H4 (cell line): ENCODE data around the gene EIF2A. TPM values are rescaled to one million over a fixed set of nuclear protein-coding genes. Genes with fewer than 3 reads are reported as not detected.
"Not testable (repeated sequence)": the region's sequence is repeated elsewhere in the genome, so short reads cannot be mapped to it uniquely, and the experiment has no call there.

Experiments
- DNase-seq: peaks from one replicate; pipeline ENCODE4 v3.0.0-alpha.2; 2015; ENCODE audit warnings: low spot score
- total RNA-seq: library from RNA; depleted of rRNA; stranded (reverse); fragments of >200 nt; shearing (Covaris generic); gene quantifications from 2 replicates; pipeline ENCODE4 v1.2.3, GENCODE V29; 2014; rRNA removed

EIF2A gene
- total RNA-seq: 167 and 230 TPM in 2 replicates

- DNase-seq: peak; percentile 99
These were observed at the start of gene EIF2A, which contains the start of gene SERP1 for GRCh38 chr3:150546226-150547044. Gene EIF2A, plus strand, starts transcription at chr3:150546787. Its CDS starts 16 bp downstream, at chr3:150546803. Gene SERP1, minus strand, starts transcription at chr3:150546496. Its CDS starts 361 bp downstream, at chr3:150546135.

- peak; percentile 63 for DNase-seq
These were observed 48.6 kb upstream of the EIF2A start for GRCh38 chr3:150497956-150498355.

GRCh38 chr3:150500960-150501359, 45.6 kb upstream of the EIF2A start:
- DNase-seq: not testable (repeated sequence)

GRCh38 chr3:150503402-150504099, 43.0 kb upstream of the EIF2A start:
- no peak for DNase-seq

- no peak for DNase-seq
These were observed 42.1 kb upstream of the EIF2A start for GRCh38 chr3:150504483-150504882.

- no peak for DNase-seq
These were observed 38.2 kb upstream of the EIF2A start for GRCh38 chr3:150508401-150508800.

- no peak for DNase-seq
These were observed 36.8 kb upstream of the EIF2A start for GRCh38 chr3:150509780-150510179.

- DNase-seq: no peak
These were observed 35.3 kb upstream of the EIF2A start for GRCh38 chr3:150511122-150511821.

- no peak for DNase-seq
These were observed 31.4 kb upstream of the EIF2A start for GRCh38 chr3:150515210-150515609.

- DNase-seq: no peak
These were observed 27.6 kb upstream of the EIF2A start for GRCh38 chr3:150519026-150519425.

- no peak for DNase-seq
These were observed 26.2 kb upstream of the EIF2A start for GRCh38 chr3:150520408-150520807.

GRCh38 chr3:150521463-150521862, 25.1 kb upstream of the EIF2A start:
- no peak for DNase-seq

- no peak for DNase-seq
These were observed 23.0 kb upstream of the EIF2A start for GRCh38 chr3:150523538-150523937.

GRCh38 chr3:150527464-150528255, 18.9 kb upstream of the EIF2A start:
- no peak for DNase-seq

- DNase-seq: peak; percentile 23
These were observed 18.2 kb upstream of the EIF2A start for GRCh38 chr3:150528354-150528797.

- DNase-seq: no peak
These were observed 14.8 kb upstream of the EIF2A start for GRCh38 chr3:150531775-150532174.

GRCh38 chr3:150535204-150535603, 11.4 kb upstream of the EIF2A start:
- DNase-seq: no peak

GRCh38 chr3:150538324-150539208, 8.0 kb upstream of the EIF2A start:
- DNase-seq: no peak

- DNase-seq: no peak
These were observed 6.3 kb upstream of the EIF2A start for GRCh38 chr3:150540297-150540696.

GRCh38 chr3:150540991-150541390, 5.6 kb upstream of the EIF2A start:
- no peak for DNase-seq
